CD4-positive, alpha-beta T cell (primary cell): ENCODE data around the gene PPP1R13B. TPM values are rescaled to one million over a fixed set of nuclear protein-coding genes. Genes with fewer than 3 reads are reported as not detected.

ENCODE experiments used
- ATAC-seq: fragments of 200-7000 bp; cut with Tn5 transposase; one replicate; pipeline ENCODE4 v1.10.0; 2022; ENCODE audit warnings: mild to moderate bottlenecking; ENCODE audit not compliant: poor library complexity
- CTCF ChIA-PET: fragments of 350-600 bp; sonication (Branson Sonifier 250); formaldehyde crosslinking; loops from one replicate; lab custom pipeline; 2021; ENCODE audit warnings: antibody characterized with exemption, inconsistent platforms; lab: Charles Lee
- POLR2A ChIA-PET: fragments of 350-600 bp; sonication (Branson Sonifier 250); formaldehyde crosslinking; loops from one replicate; lab custom pipeline; 2021; ENCODE audit warnings: antibody characterized with exemption, inconsistent platforms; lab: Charles Lee
- DNase-seq, 14 experiments: peaks; one replicate each; pipeline ENCODE4 v3.0.0-alpha.2; 2013 to 2020; ENCODE audit warnings: mixed read lengths in 2 of 14
- H3K27ac ChIP-seq, 2 donors: one replicate each; pipeline versions ENCODE4 v1.5.1 to v1.7.0; 2013; ENCODE audit warnings: low read length in 2 of 2, low read depth in 1 of 2, mild to moderate bottlenecking in 1 of 2
- H3K27me3 ChIP-seq, 2 experiments: 1 replicate in 1 of 2; 2 replicates in 1 of 2; pipeline versions ENCODE4 v1.6.1 to v1.7.0; 2013; ENCODE audit warnings: low read length in 2 of 2, control low read depth in 1 of 2, mild to moderate bottlenecking in 1 of 2, moderate library complexity in 1 of 2; ENCODE audit not compliant: insufficient read depth in 2 of 2, control insufficient read depth in 1 of 2
- H3K36me3 ChIP-seq: one replicate; pipeline ENCODE4 v1.6.1; 2013; ENCODE audit warnings: low read length, control low read depth; ENCODE audit not compliant: insufficient read depth
- H3K4me1 ChIP-seq: one replicate; pipeline ENCODE4 v1.6.1; 2013; ENCODE audit warnings: low read length, control low read depth; ENCODE audit not compliant: insufficient read depth
- H3K4me3 ChIP-seq: one replicate; pipeline ENCODE4 v1.5.1; 2013; ENCODE audit warnings: mild to moderate bottlenecking, low read length, moderate library complexity
- H3K9me3 ChIP-seq, 2 experiments: 1 replicate in 1 of 2; 2 replicates in 1 of 2; pipeline versions ENCODE4 v1.6.1 to v1.7.0; 2013; ENCODE audit warnings: low read length in 2 of 2, mild to moderate bottlenecking in 2 of 2, control low read depth in 1 of 2, moderate library complexity in 1 of 2; ENCODE audit not compliant: control insufficient read depth in 1 of 2, insufficient read depth in 1 of 2
- H3K27ac Mint-ChIP-seq: one replicate; pipeline ENCODE4 v1.8.0; 2020; ENCODE audit warnings: mixed read lengths
- H3K27me3 Mint-ChIP-seq: one replicate; pipeline ENCODE4 v1.8.0; 2021; ENCODE audit warnings: mixed read lengths
- H3K36me3 Mint-ChIP-seq: one replicate; pipeline ENCODE4 v1.8.0; 2021; ENCODE audit warnings: low read depth, mixed read lengths
- H3K4me1 Mint-ChIP-seq: one replicate; pipeline ENCODE4 v1.8.0; 2021; ENCODE audit warnings: low read depth, mixed read lengths
- H3K4me3 Mint-ChIP-seq: one replicate; pipeline ENCODE4 v1.8.0; 2020; ENCODE audit warnings: mild to moderate bottlenecking, mixed read lengths
- H3K9me3 Mint-ChIP-seq: one replicate; pipeline ENCODE4 v1.8.0; 2020; ENCODE audit warnings: mixed read lengths
- CTCF ChIP-seq: fragments of 200-600 bp; IDR thresholded peaks from one replicate; pipeline ENCODE4 v1.8.0; 2022; ENCODE audit warnings: antibody characterized with exemption, mild to moderate bottlenecking
- intact Hi-C, 2 experiments: fragments of 100-400 bp; cut with DNase I in 1 of 2; cut with micrococcal nuclease in 1 of 2; formaldehyde crosslinking; loops; one replicate each; pipeline versions ENCODE4 v1.15.1 to v1.9.0; 2023 to 2025; cut with DNase I, micrococcal nuclease
- total RNA-seq, 174 experiments: library from RNA in 2 of 174; stranded (reverse) in 2 of 174; gene quantifications; one replicate each; pipeline ENCODE4 v1.2.3 and lab custom pipeline; 2021 to 2026

Gene PPP1R13B
- total RNA-seq, 2 experiments from 2014 or later, result 14.3 to 14.4 TPM

- Mint-ChIP-seq H3K9me3 (no peaks in the 10 kb centered on the region), H3K27me3 (no peaks in the 10 kb centered on the region), H3K36me3 (peaks cover 79% of the 10 kb centered on the region), H3K4me1 (no peaks in the 10 kb centered on the region), H3K27ac (no peak overlapping the region), H3K4me3 (no peak overlapping the region)
- ChIA-PET POLR2A (no interaction called here), CTCF (no interaction called here)
- Histone ChIP-seq H3K36me3 (peaks cover 74% of the 10 kb centered on the region), H3K9me3 (no peaks in the 10 kb centered on the region), H3K27ac (no peak overlapping the region), H3K4me3 (no peak overlapping the region), H3K27me3 (no peaks in the 10 kb centered on the region), H3K4me1 (no peaks in the 10 kb centered on the region)
- no peak for DNase-seq
- TF ChIP-seq CTCF, result no peak
- ATAC-seq, result no peak
- intact Hi-C loops, result no loop called here
Measured at GRCh38 chr14:103686831-103687485, 160.4 kb downstream of the PPP1R13B start.

GRCh38 chr14:103685276-103686211 is 161.8 kb downstream of the PPP1R13B start:
- Histone ChIP-seq H3K27ac (no peak overlapping the region), H3K4me3 (no peak overlapping the region), H3K4me1 (no peaks in the 10 kb centered on the region), H3K27me3 (no peaks in the 10 kb centered on the region), H3K9me3 (no peaks in the 10 kb centered on the region), H3K36me3 (peaks cover 83% of the 10 kb centered on the region)
- Mint-ChIP-seq H3K9me3 (no peaks in the 10 kb centered on the region), H3K36me3 (peaks cover 87% of the 10 kb centered on the region), H3K27me3 (no peaks in the 10 kb centered on the region), H3K27ac (no peak overlapping the region), H3K4me3 (no peak overlapping the region), H3K4me1 (no peaks in the 10 kb centered on the region)
- no peak for DNase-seq
- CTCF ChIA-PET, result no interaction called here
- TF ChIP-seq CTCF, result no peak
- intact Hi-C loops, result no loop called here
- POLR2A ChIA-PET, result no interaction called here
- no peak for ATAC-seq

GRCh38 chr14:103684871-103685270 is 162.5 kb downstream of the PPP1R13B start:
- Mint-ChIP-seq H3K4me3 (no peak overlapping the region), H3K36me3 (peaks cover 87% of the 10 kb centered on the region), H3K9me3 (no peaks in the 10 kb centered on the region), H3K27me3 (no peaks in the 10 kb centered on the region), H3K27ac (no peak overlapping the region), H3K4me1 (no peaks in the 10 kb centered on the region)
- Histone ChIP-seq H3K27ac (no peak overlapping the region), H3K9me3 (no peaks in the 10 kb centered on the region), H3K4me1 (no peaks in the 10 kb centered on the region), H3K4me3 (no peak overlapping the region), H3K27me3 (no peaks in the 10 kb centered on the region), H3K36me3 (peaks cover 88% of the 10 kb centered on the region)
- intact Hi-C loops, result no loop called here
- TF ChIP-seq CTCF, result no peak
- DNase-seq, result no peak
- ChIA-PET POLR2A (no interaction called here), CTCF (no interaction called here)
- ATAC-seq, result no peak
